Raji (cell line): ENCODE measurements around the gene ITGA2B.

ENCODE experiments used
- POLR2A ChIP-seq: IDR thresholded peaks from 2 replicates; pipeline ENCODE4 v1.6.1; 2011; ENCODE audit warnings: low read depth, low read length, control low read depth; ENCODE audit not compliant: insufficient read depth

Gene ITGA2B

GRCh38 chr17:44398692-44399691 lies 9.5 kb upstream of the ITGA2B start:
- no peak for TF ChIP-seq POLR2A

DNA sequence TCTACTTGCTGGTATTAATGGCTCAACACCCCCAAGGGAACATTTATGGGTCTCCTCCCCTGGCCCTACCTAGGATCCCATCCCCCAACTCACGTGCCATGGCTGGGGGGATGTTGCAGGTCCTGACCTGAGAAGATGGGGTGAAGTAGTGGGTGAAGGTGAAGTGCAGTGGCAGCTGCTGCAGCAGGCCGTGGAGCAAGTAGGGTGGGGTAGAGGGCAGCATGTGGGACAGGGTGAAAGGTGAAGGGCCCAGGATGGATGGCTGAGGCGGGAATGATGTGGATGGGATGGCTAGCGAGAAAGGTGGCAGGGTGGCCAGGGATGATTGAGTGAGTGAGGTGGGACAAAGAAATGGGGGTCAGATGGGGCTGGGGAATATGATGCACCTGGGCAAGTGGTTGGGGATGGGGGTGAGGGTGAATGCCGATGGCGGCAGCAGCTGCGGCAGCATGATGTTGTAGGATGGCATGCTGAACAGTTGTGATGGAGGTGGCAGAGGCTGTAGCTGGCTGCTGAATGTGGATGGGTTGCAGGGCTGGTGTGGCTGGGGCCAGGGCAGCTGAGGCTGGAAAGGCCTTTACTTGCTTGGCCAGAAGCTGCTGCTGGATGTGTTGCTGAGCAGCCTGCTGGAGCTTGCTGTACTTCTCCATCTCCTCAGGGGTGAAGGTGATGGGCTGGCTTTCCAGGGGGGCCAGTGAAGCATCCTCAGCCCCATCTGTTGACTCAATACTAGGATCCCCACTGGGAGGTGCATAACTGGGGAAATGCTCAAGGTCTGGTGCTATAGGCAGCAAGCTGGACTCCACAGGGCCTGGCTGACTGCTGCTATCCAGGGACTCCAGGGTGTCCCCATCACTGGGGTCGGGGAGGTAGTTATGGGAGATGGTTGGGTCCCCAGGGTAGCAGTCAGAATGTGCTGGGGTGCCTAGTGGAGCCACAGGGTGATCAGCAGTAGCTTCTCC lies 8.3 kb upstream of the ITGA2B start:
- no peak for TF ChIP-seq POLR2A

DNA sequence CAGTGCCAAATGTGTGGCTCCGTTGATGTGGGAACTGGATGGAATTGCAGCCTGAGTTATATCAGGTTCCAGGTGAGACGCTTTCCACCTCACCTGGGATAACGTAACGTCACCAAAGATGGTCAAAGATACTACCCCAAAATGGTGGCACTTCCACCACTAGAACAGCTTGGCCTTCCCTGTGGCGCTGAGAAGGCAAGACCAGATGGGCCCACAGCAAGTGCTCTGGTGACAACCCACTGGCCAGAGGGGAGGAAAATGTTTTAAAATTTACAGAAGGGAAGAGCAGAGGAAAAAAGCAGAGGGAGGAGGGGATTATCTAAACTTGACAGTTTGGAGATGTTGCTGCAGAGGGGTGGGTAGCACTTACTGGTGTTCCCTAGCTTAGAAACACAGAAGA lies 7.5 kb upstream of the ITGA2B start:
- TF ChIP-seq POLR2A: no peak

DNA sequence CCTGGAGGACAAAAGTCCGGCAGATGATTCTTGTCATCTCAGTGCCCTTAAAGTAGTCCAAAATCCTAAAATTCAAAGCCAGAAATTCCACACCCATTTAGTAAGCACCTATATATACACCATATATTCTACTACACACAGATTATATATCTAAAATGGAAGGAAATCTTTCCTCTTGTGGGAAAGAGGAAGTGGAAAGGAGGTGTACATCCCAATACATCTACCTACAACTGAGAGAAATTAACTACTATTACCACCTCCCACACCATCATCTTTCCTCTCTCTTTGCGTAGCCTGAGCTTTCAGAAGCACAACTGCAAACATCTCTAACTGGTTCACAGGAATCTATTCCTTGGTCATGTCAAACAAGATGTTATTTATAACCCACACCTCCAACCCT lies 5.4 kb upstream of the ITGA2B start:
- TF ChIP-seq POLR2A: no peak

- TF ChIP-seq POLR2A: no peak
Observed at GRCh38 chr17:44390250-44390870, 911 bp upstream of the ITGA2B start.

DNA sequence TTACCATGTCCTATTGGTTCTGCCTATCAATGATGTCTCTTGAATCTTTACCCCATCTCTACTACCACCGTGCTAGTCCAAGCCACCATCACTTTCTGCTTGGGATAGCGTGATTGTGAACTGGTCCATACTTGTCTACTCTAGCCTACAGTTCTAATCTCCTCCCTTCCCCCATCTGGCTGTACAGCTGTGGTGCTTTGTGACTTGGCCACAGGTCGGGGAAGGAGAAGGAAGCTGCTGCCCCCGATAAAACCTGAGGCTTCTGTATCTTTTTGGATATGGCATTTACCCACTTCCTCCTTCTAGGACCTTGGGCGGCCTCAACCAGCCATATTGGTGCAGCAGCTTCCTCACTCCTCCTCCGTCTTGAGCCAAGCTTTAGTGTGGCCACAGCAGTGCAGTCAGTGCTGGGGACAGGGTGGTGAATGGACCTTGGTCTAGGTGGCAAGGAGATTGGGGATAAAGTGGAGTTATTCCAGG lies 314 bp upstream of the ITGA2B start:
- no peak for TF ChIP-seq POLR2A

GRCh38 chr17:44387804-44388203 lies 1.6 kb downstream of the ITGA2B start:
- TF ChIP-seq POLR2A: no peak

DNA sequence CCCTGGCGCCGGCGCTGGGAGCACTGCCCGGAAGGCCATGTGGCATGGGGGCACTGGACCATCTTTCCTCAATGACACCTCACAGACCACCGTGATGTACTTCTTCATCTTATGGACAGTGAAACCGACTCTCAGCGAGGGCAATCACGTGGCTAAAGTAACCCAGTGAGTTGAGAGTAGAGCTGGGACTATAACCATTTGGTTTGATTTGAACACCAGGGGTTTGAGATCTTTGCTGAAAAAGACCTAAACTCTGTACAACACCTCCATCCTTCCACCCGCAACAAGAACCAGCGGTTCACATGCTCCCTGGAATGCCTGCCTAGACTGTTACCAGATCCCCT lies 3.3 kb downstream of the ITGA2B start:
- no peak for TF ChIP-seq POLR2A

DNA sequence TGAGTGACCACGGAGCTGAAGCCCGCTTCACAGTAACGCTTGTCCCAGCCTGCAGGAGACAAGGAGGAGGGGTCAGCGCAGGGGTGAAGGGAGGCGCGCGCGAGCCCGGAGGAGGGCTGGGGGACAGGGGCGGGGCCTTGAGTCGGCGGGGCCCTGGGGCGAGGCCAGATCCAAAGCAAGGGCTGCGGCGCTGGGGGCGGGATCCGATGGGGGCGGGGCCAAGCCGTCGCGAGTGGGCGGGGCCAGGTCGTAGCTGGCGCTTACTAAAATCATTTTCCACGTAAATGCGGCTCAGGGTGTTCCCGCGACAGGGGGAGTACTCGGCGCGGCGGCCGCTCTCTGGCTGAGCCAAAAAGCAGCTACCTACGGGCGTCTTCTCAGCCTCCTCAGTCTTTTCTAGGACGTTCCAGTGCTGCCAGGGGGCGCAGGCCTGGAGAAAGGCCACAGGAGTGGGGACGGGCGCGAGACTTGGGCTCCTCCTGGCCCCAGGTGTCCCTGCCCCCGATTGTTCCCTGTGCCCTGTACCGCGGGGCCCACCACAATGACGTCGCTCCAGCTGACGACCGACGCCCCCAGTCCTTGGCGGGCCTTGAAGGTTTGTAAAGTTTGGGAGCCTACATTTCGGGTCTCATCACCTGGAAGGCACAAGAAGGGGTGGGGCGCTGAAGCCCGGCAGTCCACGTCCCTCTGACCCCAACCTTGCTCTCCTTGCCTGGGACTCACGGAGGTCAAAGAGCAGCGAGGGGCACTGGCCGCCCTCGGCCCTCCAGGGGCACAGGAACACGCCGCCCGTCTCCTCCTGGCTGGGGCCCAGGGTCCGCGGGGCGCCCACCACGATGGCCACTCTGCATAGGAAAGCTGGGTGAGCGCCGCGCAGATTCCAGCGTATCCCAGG lies 3.9 kb downstream of the ITGA2B start:
- TF ChIP-seq POLR2A: no peak

DNA sequence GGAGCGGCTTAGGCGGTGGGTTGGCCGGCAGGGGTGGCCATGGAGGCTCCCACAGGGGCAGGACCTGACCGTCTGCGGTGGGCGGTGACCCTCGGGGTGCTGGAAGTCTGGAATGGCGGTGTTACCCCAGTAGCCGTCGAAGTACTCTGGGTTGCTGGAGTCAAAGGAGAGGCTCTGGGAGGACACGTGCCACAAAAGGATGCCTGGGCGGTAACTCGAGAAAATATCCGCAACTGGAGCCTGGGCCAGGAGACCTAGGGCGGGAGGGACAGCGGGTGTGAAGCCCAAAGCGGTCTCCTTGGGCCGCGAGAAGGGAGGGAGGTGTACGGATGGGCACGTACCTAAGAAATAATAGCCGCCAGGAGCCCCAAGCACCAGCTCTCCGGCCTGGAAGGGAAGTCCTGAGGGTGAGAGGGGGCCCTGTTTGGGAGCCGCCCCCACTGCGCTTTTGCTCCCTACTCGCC lies 4.6 kb downstream of the ITGA2B start:
- no peak for TF ChIP-seq POLR2A

DNA sequence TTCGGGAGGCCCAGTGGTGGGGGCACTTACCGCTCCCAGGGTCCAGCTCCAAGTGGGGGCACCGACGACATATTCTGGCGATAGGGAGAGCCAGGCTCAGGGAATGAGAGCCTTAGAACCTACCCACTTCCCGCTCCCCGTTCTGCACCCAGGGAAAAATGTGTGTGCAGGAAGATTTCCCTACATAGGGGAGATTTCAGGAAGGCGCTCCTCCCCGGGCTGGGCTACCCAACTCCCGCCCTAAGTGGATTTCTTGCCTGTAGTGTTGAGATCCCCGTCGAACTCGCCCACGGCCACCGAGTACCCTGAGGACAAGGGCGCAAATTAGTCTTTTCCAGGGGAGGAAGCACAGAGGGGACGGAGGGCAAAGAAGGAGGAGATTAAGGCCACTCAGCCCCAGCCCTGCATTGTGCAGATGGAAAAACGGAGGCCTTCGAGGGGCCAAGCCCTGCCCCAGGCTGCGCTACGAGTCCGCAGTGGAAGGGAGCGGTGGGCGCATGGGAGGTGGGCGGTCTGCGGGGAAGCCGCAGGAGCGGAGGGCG lies 5.1 kb downstream of the ITGA2B start:
- no peak for TF ChIP-seq POLR2A

- no peak for TF ChIP-seq POLR2A
Observed at GRCh38 chr17:44383861-44384260, 5.6 kb downstream of the ITGA2B start.

- no peak for TF ChIP-seq POLR2A
Observed at GRCh38 chr17:44383363-44383762, 6.1 kb downstream of the ITGA2B start.

- no peak for TF ChIP-seq POLR2A
Observed at GRCh38 chr17:44382917-44383316, 6.5 kb downstream of the ITGA2B start.
